ENCODE measurements around the gene SYTL2.

Gene SYTL2

GRCh38 chr11:85740481-85741400 is 70.2 kb downstream of the SYTL2 start:
- no peak for DNase-seq
- H3K27ac ChIP-seq (ENCODE audit: low read depth, low read length) = no peak overlapping the region

GRCh38 chr11:85737738-85738137 is 73.2 kb downstream of the SYTL2 start:
- Histone ChIP-seq H3K4ac (ENCODE audit: low read depth, low read length) (no peak overlapping the region), H2BK15ac (replicated peaks; ENCODE audit: low read depth) (no peak overlapping the region), H3K56ac (ENCODE audit: low read length) (no peak overlapping the region), H2BK120ac (ENCODE audit: low read depth, low read length) (no peak overlapping the region), H3K4me1 (ENCODE audit: control insufficient read depth, low read depth, low read length) (no peaks in the 10 kb centered on the region), H2AK5ac (ENCODE audit: low read length) (no peak overlapping the region), H3K4me3 (ENCODE audit: low read length) (no peak overlapping the region), H3K27me3 (ENCODE audit: insufficient read depth, low read length, poor library complexity) (no peaks in the 10 kb centered on the region), H3K27ac (ENCODE audit: low read depth, low read length) (no peak overlapping the region), H3K18ac (ENCODE audit: low read length) (no peak overlapping the region), H3K79me1 (ENCODE audit: low read length) (no peaks in the 10 kb centered on the region), H3K79me2 (ENCODE audit: control insufficient read depth, insufficient read depth, low read length) (no peaks in the 10 kb centered on the region), H3K9ac (ENCODE audit: low read length) (no peak overlapping the region), H2BK5ac (ENCODE audit: low read length) (no peak overlapping the region), H4K5ac (ENCODE audit: low read length) (no peak overlapping the region), H4K8ac (ENCODE audit: low read depth, low read length) (no peak overlapping the region), H3K4me2 (ENCODE audit: low read length) (no peak overlapping the region), H3K23ac (ENCODE audit: low read length) (peak overlapping the region; percentile 6), H3K36me3 (ENCODE audit: control insufficient read depth, insufficient read depth, low read length) (no peaks in the 10 kb centered on the region)
- WGBS (ENCODE audit: extremely low coverage, insufficient coverage, low lambda C conversion rate) = no CpG with 5 or more reads among the region's 2 CpGs
- peak; percentile 36 for DNase-seq

More at GRCh38 chr11:85740481-85741400, 70.2 kb downstream of the SYTL2 start:
- no peak overlapping the region for H3K4ac ChIP-seq (ENCODE audit: low read depth, low read length)
- no peak overlapping the region for H3K4me3 ChIP-seq (ENCODE audit: low read length)
- H2AK5ac ChIP-seq (ENCODE audit: low read length) = no peak overlapping the region
- no peak overlapping the region for H2BK120ac ChIP-seq (ENCODE audit: low read depth, low read length)
- H3K9ac ChIP-seq (ENCODE audit: low read length) = no peak overlapping the region
- H4K5ac ChIP-seq (ENCODE audit: low read length) = no peak overlapping the region
- no peak overlapping the region for H3K23ac ChIP-seq (ENCODE audit: low read length)
- no peak overlapping the region for H2BK15ac ChIP-seq (replicated peaks; ENCODE audit: low read depth)
- H3K56ac ChIP-seq (ENCODE audit: low read length) = no peak overlapping the region
- no peak overlapping the region for H4K8ac ChIP-seq (ENCODE audit: low read depth, low read length)
- H3K27me3 ChIP-seq (ENCODE audit: insufficient read depth, low read length, poor library complexity) = no peaks in the 10 kb centered on the region
- H3K36me3 ChIP-seq (ENCODE audit: control insufficient read depth, insufficient read depth, low read length) = no peaks in the 10 kb centered on the region
- no CpG with 5 or more reads among the region's 4 CpGs for WGBS (ENCODE audit: extremely low coverage, insufficient coverage, low lambda C conversion rate)
- H3K79me2 ChIP-seq (ENCODE audit: control insufficient read depth, insufficient read depth, low read length) = no peaks in the 10 kb centered on the region
- no peaks in the 10 kb centered on the region for H3K79me1 ChIP-seq (ENCODE audit: low read length)
- no peak overlapping the region for H3K18ac ChIP-seq (ENCODE audit: low read length)
- no peak overlapping the region for H3K4me2 ChIP-seq (ENCODE audit: low read length)
- no peak overlapping the region for H2BK5ac ChIP-seq (ENCODE audit: low read length)
- H3K4me1 ChIP-seq (ENCODE audit: control insufficient read depth, low read depth, low read length) = peaks cover 3% of the 10 kb centered on the region

GRCh38 chr11:85735876-85736460 is 75.0 kb downstream of the SYTL2 start:
- no peaks in the 10 kb centered on the region for H3K79me2 ChIP-seq (ENCODE audit: control insufficient read depth, insufficient read depth, low read length)
- no peak overlapping the region for H3K4me3 ChIP-seq (ENCODE audit: low read length)
- no peak overlapping the region for H3K18ac ChIP-seq (ENCODE audit: low read length)
- no peak overlapping the region for H3K56ac ChIP-seq (ENCODE audit: low read length)
- no CpG with 5 or more reads among the region's 5 CpGs for WGBS (ENCODE audit: extremely low coverage, insufficient coverage, low lambda C conversion rate)
- no peaks in the 10 kb centered on the region for H3K4me1 ChIP-seq (ENCODE audit: control insufficient read depth, low read depth, low read length)
- H3K36me3 ChIP-seq (ENCODE audit: control insufficient read depth, insufficient read depth, low read length) = no peaks in the 10 kb centered on the region
- no peak overlapping the region for H2AK5ac ChIP-seq (ENCODE audit: low read length)
- H2BK5ac ChIP-seq (ENCODE audit: low read length) = no peak overlapping the region
- H3K79me1 ChIP-seq (ENCODE audit: low read length) = no peaks in the 10 kb centered on the region
- H3K9ac ChIP-seq (ENCODE audit: low read length) = no peak overlapping the region
- DNase-seq = peak; percentile 45
- H3K27ac ChIP-seq (ENCODE audit: low read depth, low read length) = no peak overlapping the region
- no peak overlapping the region for H4K8ac ChIP-seq (ENCODE audit: low read depth, low read length)
- no peak overlapping the region for H2BK15ac ChIP-seq (replicated peaks; ENCODE audit: low read depth)
- H4K5ac ChIP-seq (ENCODE audit: low read length) = no peak overlapping the region
- H2BK120ac ChIP-seq (ENCODE audit: low read depth, low read length) = no peak overlapping the region
- H3K27me3 ChIP-seq (ENCODE audit: insufficient read depth, low read length, poor library complexity) = no peaks in the 10 kb centered on the region
- no peak overlapping the region for H3K4me2 ChIP-seq (ENCODE audit: low read length)
- H3K23ac ChIP-seq (ENCODE audit: low read length) = no peak overlapping the region
- no peak overlapping the region for H3K4ac ChIP-seq (ENCODE audit: low read depth, low read length)

- Histone ChIP-seq H3K27me3 (ENCODE audit: insufficient read depth, low read length, poor library complexity) (no peaks in the 10 kb centered on the region), H4K5ac (ENCODE audit: low read length) (no peak overlapping the region), H3K4me1 (ENCODE audit: control insufficient read depth, low read depth, low read length) (no peaks in the 10 kb centered on the region), H2BK15ac (replicated peaks; ENCODE audit: low read depth) (no peak overlapping the region), H3K4ac (ENCODE audit: low read depth, low read length) (no peak overlapping the region), H3K79me1 (ENCODE audit: low read length) (no peaks in the 10 kb centered on the region), H3K56ac (ENCODE audit: low read length) (no peak overlapping the region), H2AK5ac (ENCODE audit: low read length) (no peak overlapping the region), H3K4me2 (ENCODE audit: low read length) (no peak overlapping the region), H4K8ac (ENCODE audit: low read depth, low read length) (no peak overlapping the region), H3K27ac (ENCODE audit: low read depth, low read length) (no peak overlapping the region), H3K9ac (ENCODE audit: low read length) (no peak overlapping the region), H3K4me3 (ENCODE audit: low read length) (no peak overlapping the region), H2BK5ac (ENCODE audit: low read length) (no peak overlapping the region), H3K79me2 (ENCODE audit: control insufficient read depth, insufficient read depth, low read length) (no peaks in the 10 kb centered on the region), H3K36me3 (ENCODE audit: control insufficient read depth, insufficient read depth, low read length) (no peaks in the 10 kb centered on the region), H3K23ac (ENCODE audit: low read length) (no peak overlapping the region), H2BK120ac (ENCODE audit: low read depth, low read length) (no peak overlapping the region), H3K18ac (ENCODE audit: low read length) (no peak overlapping the region)
- DNase-seq = no peak
These were observed 78.0 kb downstream of the SYTL2 start for GRCh38 chr11:85732965-85733364.

- H3K4me1 ChIP-seq (ENCODE audit: control insufficient read depth, low read depth, low read length) = no peaks in the 10 kb centered on the region
- no peak overlapping the region for H4K5ac ChIP-seq (ENCODE audit: low read length)
- no peak overlapping the region for H4K8ac ChIP-seq (ENCODE audit: low read depth, low read length)
- no peaks in the 10 kb centered on the region for H3K79me1 ChIP-seq (ENCODE audit: low read length)
- H3K27ac ChIP-seq (ENCODE audit: low read depth, low read length) = no peak overlapping the region
- no CpG with 5 or more reads among the region's 3 CpGs for WGBS (ENCODE audit: extremely low coverage, insufficient coverage, low lambda C conversion rate)
- no peak overlapping the region for H2BK15ac ChIP-seq (replicated peaks; ENCODE audit: low read depth)
- H3K4me3 ChIP-seq (ENCODE audit: low read length) = no peak overlapping the region
- H3K27me3 ChIP-seq (ENCODE audit: insufficient read depth, low read length, poor library complexity) = no peaks in the 10 kb centered on the region
- H3K4ac ChIP-seq (ENCODE audit: low read depth, low read length) = no peak overlapping the region
- H3K36me3 ChIP-seq (ENCODE audit: control insufficient read depth, insufficient read depth, low read length) = no peaks in the 10 kb centered on the region
- H3K18ac ChIP-seq (ENCODE audit: low read length) = peak overlapping the region; percentile 23
- H2AK5ac ChIP-seq (ENCODE audit: low read length) = no peak overlapping the region
- H2BK5ac ChIP-seq (ENCODE audit: low read length) = no peak overlapping the region
- no peak for DNase-seq
- no peak overlapping the region for H3K4me2 ChIP-seq (ENCODE audit: low read length)
- H3K79me2 ChIP-seq (ENCODE audit: control insufficient read depth, insufficient read depth, low read length) = no peaks in the 10 kb centered on the region
- no peak overlapping the region for H3K56ac ChIP-seq (ENCODE audit: low read length)
- no peak overlapping the region for H3K23ac ChIP-seq (ENCODE audit: low read length)
- H3K9ac ChIP-seq (ENCODE audit: low read length) = no peak overlapping the region
- H2BK120ac ChIP-seq (ENCODE audit: low read depth, low read length) = no peak overlapping the region
These were observed 84.6 kb downstream of the SYTL2 start for GRCh38 chr11:85726381-85726780.

Data from mesendoderm (in vitro differentiated cells).